GM19240 (cell line): ENCODE measurements around the gene TMEM37.

Experiments
- DNase-seq: peaks from one replicate; pipeline ENCODE4 v3.0.0; 2011; ENCODE audit warnings: low spot score; ENCODE audit not compliant: insufficient read length

Gene TMEM37

DNA sequence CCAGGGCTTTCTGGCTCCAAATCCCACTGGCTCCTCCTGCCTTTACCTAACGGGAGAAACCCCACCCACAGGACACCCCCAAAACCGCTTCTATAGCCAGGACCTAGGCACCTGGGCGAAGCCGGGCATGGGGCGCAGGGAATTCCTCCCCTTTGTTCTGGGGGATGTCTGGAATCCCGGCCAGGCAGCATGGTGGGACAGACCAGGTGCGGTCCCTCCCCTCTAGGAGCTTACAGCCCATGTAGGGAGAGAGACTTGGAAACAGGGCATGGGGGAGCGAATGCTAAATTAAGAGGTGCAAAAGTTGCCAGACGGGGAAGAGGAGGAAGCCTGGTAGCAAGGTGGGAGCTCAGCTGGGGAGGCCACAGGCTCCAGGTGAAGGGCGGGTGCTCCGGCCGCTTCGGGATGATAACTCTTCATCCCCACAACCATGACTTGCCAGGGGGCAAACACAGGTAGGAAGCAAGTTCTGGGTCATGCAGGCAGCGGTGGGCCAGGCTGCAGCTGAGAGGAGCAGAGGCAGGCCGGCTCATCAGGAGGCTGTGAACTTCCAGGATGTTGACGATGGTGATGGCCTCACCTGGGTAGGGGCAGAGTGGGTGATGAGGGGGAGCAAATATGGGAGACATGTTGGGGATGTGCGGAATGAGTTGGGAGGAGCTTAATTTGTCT is 1.3 kb downstream of the TMEM37 start:
- no peak for DNase-seq

DNA sequence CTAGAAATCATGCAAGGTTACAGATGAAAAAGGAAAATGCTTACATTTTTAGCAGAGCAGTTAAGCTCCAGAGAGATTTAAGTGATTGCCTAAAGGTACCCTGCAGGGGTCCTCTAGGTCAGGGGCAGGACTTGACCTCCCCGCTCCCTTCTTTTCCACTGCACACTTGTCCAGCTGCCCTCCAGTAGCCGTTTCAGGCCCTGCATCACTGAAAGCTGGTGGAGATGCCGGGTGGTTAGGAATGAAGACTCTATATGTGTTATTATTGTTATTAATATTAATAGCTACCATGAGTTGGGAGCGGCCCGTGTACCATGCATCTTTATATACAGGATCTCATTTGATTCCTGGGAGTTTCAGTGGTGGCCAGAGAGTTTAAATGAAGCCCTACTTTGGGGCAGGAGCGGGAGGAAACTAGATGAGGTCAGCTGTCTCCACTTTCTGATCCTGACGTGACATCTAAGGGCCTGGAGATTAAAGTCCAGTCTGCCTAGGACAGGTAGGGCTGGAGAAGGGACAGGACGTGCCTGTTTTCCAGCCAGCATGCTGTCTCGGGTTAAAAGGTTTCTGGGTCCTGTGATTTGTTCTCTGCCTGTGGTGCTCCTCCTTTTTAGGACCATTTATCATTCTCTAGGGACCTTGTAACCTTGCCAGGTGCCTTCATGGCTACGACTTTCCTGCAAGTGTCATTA is 2.1 kb downstream of the TMEM37 start:
- DNase-seq, result no peak

DNA sequence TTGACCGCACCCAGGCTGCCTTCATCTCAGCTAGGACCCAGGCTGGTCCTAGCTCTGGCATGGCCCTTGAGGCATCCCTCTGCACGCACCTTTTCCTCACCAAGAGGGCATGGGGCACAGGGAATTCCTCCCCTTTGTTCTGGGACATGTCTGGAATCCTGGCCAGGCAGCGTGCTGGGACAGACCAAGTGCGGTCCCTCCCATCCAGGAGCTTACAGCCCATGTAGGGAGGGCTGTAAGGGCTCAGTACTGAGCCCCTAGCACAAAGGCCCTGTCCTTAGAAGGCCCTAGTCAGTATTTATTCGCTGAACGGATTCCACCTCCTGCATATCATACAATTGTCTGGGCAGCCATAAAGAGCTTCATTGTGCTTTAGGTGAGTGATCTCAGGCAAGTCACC is 3.0 kb downstream of the TMEM37 start:
- no peak for DNase-seq

DNA sequence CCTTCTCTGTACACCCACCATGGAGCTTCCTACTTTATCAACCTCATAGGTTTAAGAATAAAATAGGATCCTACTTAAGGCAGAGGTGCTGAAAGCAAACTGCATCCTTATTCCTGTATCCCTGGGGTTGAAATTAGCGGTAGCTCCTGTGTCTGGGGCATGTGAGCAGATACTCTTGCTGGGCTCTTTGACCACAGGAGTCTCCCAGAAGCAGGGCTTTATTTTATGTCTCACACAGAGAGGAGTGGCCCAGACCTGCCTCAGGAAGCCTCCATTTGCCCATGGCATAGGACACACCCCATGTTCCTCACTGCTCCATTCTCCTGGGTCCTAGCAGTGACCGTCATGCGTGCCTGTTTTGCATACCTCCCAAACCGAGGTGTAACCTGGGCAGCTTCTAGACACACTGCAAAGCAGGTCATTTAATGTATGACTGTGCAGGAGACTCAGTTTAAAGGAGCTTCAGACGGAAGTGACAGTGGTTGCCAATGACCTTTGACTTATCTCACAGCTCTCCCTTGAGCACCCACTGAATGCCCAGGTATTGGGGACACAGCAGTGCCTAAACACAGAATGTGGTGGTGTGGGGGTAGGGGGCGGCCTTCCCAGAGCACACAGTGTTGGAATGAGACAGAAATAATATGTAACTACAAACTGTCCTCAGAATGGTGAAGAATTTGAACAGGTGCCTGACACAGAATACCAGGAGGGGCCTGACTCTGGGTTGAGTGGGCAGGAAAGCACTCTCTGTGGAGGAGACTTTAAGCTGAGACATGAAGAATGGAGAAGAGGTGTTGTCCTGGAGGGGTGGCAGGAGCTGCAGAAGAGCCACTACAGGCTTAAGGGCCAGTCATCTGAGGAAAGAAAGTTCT is 3.7 kb downstream of the TMEM37 start:
- DNase-seq, result no peak

DNA sequence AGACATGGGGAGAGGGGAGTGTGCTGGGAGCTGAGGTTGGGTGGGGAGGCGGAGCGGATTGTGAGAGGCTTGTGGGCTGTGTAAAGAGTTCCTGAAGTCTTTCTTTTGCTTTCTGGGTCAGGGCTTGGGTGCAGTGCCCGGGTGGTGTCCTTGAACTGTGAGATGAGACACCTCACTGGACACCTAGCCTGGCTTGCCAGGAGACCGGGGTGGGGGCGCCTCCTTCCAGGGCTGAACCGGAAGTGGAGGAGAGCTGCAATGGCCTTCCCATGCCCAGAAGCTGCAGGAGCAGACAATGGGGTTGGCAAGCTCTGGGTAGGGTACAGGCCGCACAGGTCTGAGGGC is 4.3 kb downstream of the TMEM37 start:
- DNase-seq, result no peak

GRCh38 chr2:119436993-119437772 is 5.5 kb downstream of the TMEM37 start:
- no peak for DNase-seq

GRCh38 chr2:119438128-119438656 is 6.5 kb downstream of the TMEM37 start:
- no peak for DNase-seq

GRCh38 chr2:119438726-119439284 is 7.2 kb downstream of the TMEM37 start:
- DNase-seq, result no peak

DNA sequence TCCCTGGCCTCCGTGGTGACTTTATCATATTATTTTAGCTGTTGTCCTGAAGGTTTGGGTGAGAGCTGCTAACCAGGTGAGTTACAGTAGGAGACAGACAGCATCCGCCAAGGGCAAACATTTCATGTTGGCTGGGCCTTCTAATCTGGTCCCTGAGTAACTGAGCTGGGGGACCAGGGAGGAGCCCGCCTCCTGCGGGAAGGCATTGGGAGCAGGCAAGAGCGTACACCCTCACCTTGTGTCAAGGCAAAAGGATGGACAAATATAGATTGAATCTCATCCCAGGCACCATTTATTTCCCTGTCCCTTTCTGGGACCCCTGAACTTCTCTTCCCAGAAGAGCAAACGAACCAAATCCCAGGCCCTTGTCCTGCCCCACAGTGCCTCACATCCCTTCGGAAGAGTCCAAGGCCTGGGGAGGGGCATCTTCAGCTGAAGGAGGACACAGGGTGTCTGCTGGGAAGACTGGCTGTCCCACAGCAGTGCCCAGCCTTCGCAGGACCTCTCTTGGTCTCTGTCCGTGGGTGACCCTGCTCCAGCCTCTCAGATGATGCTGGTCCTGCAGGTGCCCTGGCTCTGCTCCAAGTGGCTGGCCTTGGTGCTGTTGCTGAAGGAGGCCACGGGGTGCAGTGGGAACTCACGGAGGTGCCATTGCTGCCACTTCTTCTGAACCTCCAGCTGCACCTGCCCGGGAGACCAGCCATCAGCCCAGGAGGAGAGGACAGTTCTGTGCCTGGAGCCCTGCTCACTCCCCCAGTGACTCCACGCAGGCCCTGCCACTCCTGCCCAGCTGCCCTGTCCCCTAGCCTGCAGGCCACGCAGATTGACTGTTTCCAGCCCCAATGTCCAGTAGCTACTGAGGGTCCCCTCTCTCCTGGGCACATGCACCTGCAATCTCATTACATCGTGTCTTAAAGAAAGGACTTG is 8.2 kb downstream of the TMEM37 start:
- DNase-seq, result no peak

DNA sequence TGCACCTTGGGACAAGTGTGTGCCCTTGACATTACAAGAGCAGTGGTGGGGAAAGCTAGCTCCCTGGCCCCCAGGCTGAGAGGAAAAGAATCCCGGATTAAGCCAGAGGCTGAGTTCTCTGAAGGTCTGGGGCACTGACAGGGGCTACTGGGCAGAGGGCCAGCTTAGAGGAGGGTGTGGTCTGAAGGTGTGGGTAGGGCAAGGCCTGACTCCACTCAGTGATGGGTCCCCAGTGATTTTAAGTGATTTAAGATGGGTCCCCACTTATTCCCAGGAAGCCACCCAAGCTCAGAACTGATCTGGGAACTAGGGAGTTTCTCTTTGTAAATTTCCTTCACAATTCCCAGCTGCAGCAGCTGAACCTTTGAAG is 8.8 kb downstream of the TMEM37 start:
- no peak for DNase-seq

DNA sequence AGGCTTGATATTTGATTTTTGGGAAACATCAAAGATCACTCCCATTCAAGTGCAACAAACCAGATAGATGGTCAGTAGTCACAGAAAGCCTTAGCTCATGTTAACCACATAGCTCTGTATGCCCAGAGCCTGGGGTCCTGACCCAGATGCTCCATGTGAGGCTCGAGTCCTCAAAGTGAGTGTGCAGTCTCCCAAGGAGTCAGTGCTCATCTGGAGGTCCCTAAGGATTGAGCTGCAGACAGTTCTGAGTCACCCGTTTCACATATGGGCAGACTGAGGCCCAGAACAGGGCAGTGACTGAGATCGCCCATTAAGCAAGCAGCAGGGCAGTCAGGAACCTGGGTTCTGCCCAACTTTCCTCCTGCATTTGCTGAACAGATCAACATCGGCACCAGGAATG is 9.2 kb downstream of the TMEM37 start:
- DNase-seq, result no peak

DNA sequence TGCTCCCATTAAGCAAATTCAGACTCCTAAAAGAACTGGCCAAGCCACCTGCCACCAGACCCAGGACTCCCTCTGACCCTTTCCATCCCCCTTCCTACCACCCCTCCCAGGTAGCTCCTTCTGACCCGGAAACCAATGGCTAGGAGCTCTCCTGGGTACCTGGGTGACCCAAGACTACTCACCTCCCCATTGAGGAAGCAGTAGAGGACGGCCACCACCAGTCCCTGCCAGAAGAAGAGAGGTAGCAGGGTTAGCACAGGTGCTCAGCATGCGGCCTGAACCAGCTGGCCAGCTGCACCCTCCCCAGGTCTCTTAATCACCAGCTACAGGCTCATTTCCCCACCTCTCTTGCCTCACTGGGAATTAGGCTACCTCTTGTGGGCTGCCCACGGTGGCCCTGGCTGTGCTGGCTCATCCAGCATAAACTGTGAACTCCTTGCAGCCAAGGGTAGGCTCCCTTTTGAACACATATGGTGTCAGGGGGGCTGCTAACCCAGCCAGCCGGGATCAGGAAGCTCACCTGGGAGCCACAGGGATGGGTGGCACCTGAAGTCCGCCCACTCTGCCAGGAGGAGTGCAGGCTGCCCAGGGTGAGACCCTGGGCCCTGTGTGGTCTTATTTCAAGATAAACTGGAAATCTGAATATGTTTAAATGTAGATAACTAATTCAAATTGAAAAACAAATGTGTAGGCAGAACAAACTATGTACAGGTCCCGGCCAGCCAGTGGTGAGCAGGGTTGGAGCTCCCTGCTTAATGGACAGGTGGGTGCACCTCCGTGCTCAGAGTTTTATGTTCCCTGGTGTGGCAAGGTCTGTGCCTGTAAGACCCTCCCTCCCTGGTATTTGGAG is 9.9 kb downstream of the TMEM37 start:
- DNase-seq, result no peak

DNA sequence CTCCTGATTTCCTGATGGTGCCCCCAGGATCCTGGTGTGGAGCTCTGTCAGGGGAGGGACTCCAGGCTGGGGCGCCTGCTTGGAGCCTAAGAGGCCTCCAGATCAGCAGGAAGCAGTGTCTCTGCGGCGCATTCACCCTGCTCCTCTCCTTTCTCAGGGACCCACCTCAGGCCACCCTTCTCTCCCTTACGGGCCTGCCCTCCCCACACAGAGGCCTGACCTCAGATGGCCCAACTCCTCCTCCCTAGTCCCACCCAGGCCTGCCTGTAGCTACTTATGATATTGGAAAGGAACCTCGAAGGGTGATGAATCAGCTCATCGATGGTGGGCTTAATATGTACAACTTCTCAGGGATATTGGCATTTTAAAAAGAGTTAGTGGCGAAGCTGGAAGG is 10.6 kb downstream of the TMEM37 start:
- DNase-seq, result no peak

GRCh38 chr2:119442850-119443249 is 11.2 kb downstream of the TMEM37 start:
- no peak for DNase-seq

DNA sequence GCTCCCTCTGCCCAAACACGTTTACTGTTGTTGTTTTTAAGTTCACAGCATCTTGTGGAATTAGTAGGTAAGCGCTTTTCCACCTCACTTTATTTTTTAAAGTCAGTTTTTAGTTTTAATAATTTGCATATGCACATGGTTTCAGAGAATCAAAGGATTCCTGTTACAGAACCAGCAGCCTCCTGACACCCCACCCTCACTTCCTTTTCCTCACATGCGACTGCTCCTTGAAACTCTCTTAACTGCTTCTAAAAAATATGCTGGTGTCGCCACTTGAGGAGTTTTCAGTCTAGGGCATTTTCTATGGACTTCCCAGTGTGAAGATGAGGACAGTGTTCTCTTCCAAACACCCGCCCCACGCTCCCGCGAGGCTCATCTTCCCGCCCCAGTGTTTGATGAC is 14.4 kb downstream of the TMEM37 start:
- DNase-seq, result no peak

DNA sequence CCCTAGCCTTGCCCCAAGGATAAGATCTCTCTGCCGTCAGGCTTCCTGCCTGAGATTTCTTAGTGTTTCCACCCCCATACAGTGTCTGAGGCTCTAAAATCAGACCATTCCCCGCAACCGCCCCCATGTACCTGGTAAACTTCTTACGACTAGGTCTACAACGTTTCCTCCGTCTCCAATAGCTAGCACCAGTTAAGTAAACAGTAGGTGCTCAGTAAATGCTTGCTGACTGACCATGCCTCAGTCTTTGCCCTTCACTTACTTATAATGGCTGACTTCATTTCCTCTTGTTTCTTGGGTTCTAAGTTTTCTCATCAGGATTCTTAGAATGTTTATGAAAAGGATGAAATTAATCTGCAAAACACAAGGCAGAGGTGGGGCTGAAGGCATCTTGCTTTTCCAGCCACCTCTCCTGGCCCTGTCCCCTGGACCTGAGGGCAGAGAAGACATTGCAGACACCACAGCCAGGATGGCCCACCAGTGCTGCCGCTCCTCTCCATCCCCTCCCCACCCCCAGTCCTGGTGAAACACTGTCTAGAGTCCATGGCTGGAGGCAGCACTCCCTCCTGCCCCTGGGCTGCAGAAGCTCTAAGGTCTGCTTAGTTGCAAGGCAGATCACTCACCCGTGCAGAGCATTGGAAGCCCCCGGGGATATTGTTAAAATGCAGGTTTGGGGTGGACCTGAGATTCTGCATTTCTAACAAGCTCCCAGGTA is 16.9 kb downstream of the TMEM37 start:
- no peak for DNase-seq

GRCh38 chr2:119449521-119449920 is 17.9 kb downstream of the TMEM37 start:
- no peak for DNase-seq

- DNase-seq, result no peak
These were observed 19.8 kb downstream of the TMEM37 start for GRCh38 chr2:119451336-119452050.
